HCT116 (cell line): ENCODE data around the gene PTPRO. TPM values are rescaled to one million over a fixed set of nuclear protein-coding genes. Genes with fewer than 3 reads are reported as not detected.

Experiments
- ATAC-seq: fragments of 200-7000 bp; cut with Tn5 transposase; 2 replicates; pipeline ENCODE4 v1.9.1; 2020; ENCODE audit warnings: mild to moderate bottlenecking, moderate library complexity
- BruUV-seq: library from RNA; stranded (reverse); fragments of 400-500 nt; replicated peaks from 2 replicates; lab custom pipeline; 2021; lab: Mats Ljungman, UMichigan
- CTCF ChIA-PET: fragments of 300-600 bp; sonication (Branson Sonifier 250); formaldehyde crosslinking; loops from one replicate; lab custom pipeline; 2021; ENCODE audit warnings: antibody characterized with exemption; lab: Charles Lee
- POLR2A ChIA-PET: fragments of 300-600, 350-600 bp; sonication (Branson Sonifier 250); formaldehyde crosslinking; loops from one replicate; lab custom pipeline; 2021; ENCODE audit warnings: antibody characterized with exemption; lab: Charles Lee
- RAD21 ChIA-PET, 2 experiments: fragments of 300-600 bp; sonication (Branson Sonifier 250); formaldehyde crosslinking; loops; one replicate each; lab custom pipeline; 2023; ENCODE audit warnings: low total read pairs in 2 of 2; ENCODE audit not compliant: uncharacterized antibody in 2 of 2, unreplicated experiment in 2 of 2, low non-redundant PET in 1 of 2; lab: Charles Lee
- DNase-seq: peaks from one replicate; pipeline ENCODE4 v3.0.0-alpha.2; 2010; ENCODE audit warnings: low read depth, low spot score
- H2AFZ ChIP-seq: fragments of 200-600 bp; shearing (Covaris generic), sonication (generic); 2 replicates; pipeline ENCODE4 v1.6.1; 2017; ENCODE audit warnings: low read depth, mixed run types, mixed read lengths, antibody characterized with exemption, low read length; ENCODE audit not compliant: poor library complexity, severe bottlenecking
- H3K27ac ChIP-seq: 2 replicates; pipeline ENCODE4 v1.5.1; 2012; ENCODE audit warnings: low read depth, low read length
- H3K27me3 ChIP-seq: fragments of 200-600 bp; sonication (generic); 2 replicates; pipeline ENCODE4 v1.6.1; 2016; ENCODE audit warnings: mixed run types, low read length, mixed read lengths; ENCODE audit not compliant: insufficient read depth
- H3K36me3 ChIP-seq, 2 experiments: fragments of 200-500 bp in 1 of 2; fragments of 200-600 bp in 1 of 2; sonication (Bioruptor generic) in 1 of 2; sonication (generic) in 1 of 2; 2 replicates each; pipeline versions ENCODE4 v1.5.1 to v1.6.1; 2014 to 2016; ENCODE audit warnings: low read length in 2 of 2, inconsistent platforms in 1 of 2, mixed read lengths in 1 of 2, mixed run types in 1 of 2; ENCODE audit not compliant: insufficient read depth in 2 of 2, control insufficient read depth in 1 of 2
- H3K4me1 ChIP-seq, 2 experiments: fragments of 200-600 bp in 1 of 2; sonication (generic) in 1 of 2; 2 replicates each; pipeline versions ENCODE4 v1.5.1 to v1.6.1; 2012 to 2017; ENCODE audit warnings: low read length in 2 of 2, inconsistent platforms in 1 of 2, mild to moderate bottlenecking in 1 of 2, mixed read lengths in 1 of 2, mixed run types in 1 of 2, moderate library complexity in 1 of 2; ENCODE audit not compliant: insufficient read depth in 2 of 2, control insufficient read depth in 1 of 2
- H3K4me2 ChIP-seq: fragments of 200-600 bp; sonication (generic); 2 replicates; pipeline ENCODE4 v1.6.1; 2017; ENCODE audit warnings: mixed run types, low read length, mixed read lengths
- H3K4me3 ChIP-seq, 2 experiments: fragments of 200-600 bp in 1 of 2; sonication (generic) in 1 of 2; replicated peaks in 1 of 2; 2 replicates each; pipeline ENCODE4 v1.5.1; 2011 to 2016; ENCODE audit warnings: low read length in 2 of 2, control low read depth in 1 of 2, low read depth in 1 of 2, mild to moderate bottlenecking in 1 of 2, mixed read lengths in 1 of 2, mixed run types in 1 of 2
- H3K79me2 ChIP-seq: fragments of 200-600 bp; sonication (generic); 2 replicates; pipeline ENCODE4 v1.6.1; 2017; ENCODE audit warnings: mild to moderate bottlenecking, mixed run types, low read length, moderate library complexity, mixed read lengths; ENCODE audit not compliant: insufficient read depth
- H3K9ac ChIP-seq: fragments of 200-600 bp; sonication (generic); 2 replicates; pipeline ENCODE4 v1.6.1; 2016; ENCODE audit warnings: low read length, mixed read lengths
- H3K9me2 ChIP-seq: fragments of 200-600 bp; sonication (generic), shearing (Covaris generic); 2 replicates; pipeline ENCODE4 v1.6.1; 2017; ENCODE audit warnings: mixed run types, mild to moderate bottlenecking, moderate library complexity; ENCODE audit not compliant: insufficient read depth
- H3K9me3 ChIP-seq, 2 experiments: fragments of 200-500 bp in 1 of 2; fragments of 200-600 bp in 1 of 2; sonication (Bioruptor generic) in 1 of 2; sonication (generic) in 1 of 2; 2 replicates each; pipeline ENCODE4 v1.6.1; 2014 to 2017; ENCODE audit warnings: low read length in 2 of 2, mixed read lengths in 2 of 2, inconsistent platforms in 1 of 2, low read depth in 1 of 2, mild to moderate bottlenecking in 1 of 2, mixed run types in 1 of 2, moderate library complexity in 1 of 2; ENCODE audit not compliant: control insufficient read depth in 1 of 2, insufficient read depth in 1 of 2
- H4K20me1 ChIP-seq: fragments of 200-600 bp; sonication (generic), shearing (Covaris generic); 2 replicates; pipeline ENCODE4 v1.6.1; 2017; ENCODE audit warnings: mixed run types, mild to moderate bottlenecking, moderate library complexity; ENCODE audit not compliant: insufficient read depth
- CBX3 ChIP-seq: IDR thresholded peaks from 2 replicates; pipeline ENCODE4 v1.6.1; 2012; ENCODE audit warnings: low read depth
- CEBPB ChIP-seq: IDR thresholded peaks from 2 replicates; pipeline ENCODE4 v1.6.1; 2012; ENCODE audit warnings: low read depth
- ELF1 ChIP-seq: IDR thresholded peaks from 2 replicates; pipeline ENCODE4 v1.6.1; 2012; ENCODE audit warnings: low read depth, borderline replicate concordance
- EZH2 ChIP-seq: fragments of 200-600 bp; sonication (generic); IDR thresholded peaks from 2 replicates; pipeline ENCODE4 v1.6.1; 2017; ENCODE audit warnings: antibody characterized with exemption, mixed run types
- POLR2AphosphoS5 ChIP-seq: IDR thresholded peaks from 2 replicates; pipeline ENCODE4 v1.6.1; 2011; ENCODE audit warnings: mild to moderate bottlenecking, low read depth, low read length, moderate library complexity
- RAD21 ChIP-seq: IDR thresholded peaks from 2 replicates; pipeline ENCODE4 v1.6.1; 2012; ENCODE audit warnings: low read depth, mild to moderate bottlenecking
- SIN3A ChIP-seq: IDR thresholded peaks from 2 replicates; pipeline ENCODE4 v1.6.1; 2012; ENCODE audit warnings: low read depth
- ZNF274 ChIP-seq: fragments of 200-500 bp; sonication (Bioruptor generic); IDR thresholded peaks from 2 replicates; pipeline ENCODE4 v1.6.1; 2014; ENCODE audit warnings: mild to moderate bottlenecking, low read depth, low read length, inconsistent platforms
- intact Hi-C: fragments of 100-400 bp; cut with micrococcal nuclease; formaldehyde crosslinking; loops from 2 replicates; pipeline ENCODE4 v1.10.0; 2022
- total RNA-seq: library from RNA; stranded (reverse); gene quantifications from one replicate; pipeline ENCODE4 v1.2.1, GENCODE V29; 2021; ENCODE audit not compliant: unreplicated experiment
- TF ChIP-seq, protein P1 (sequence below): IDR thresholded peaks from 2 replicates; pipeline ENCODE4 v1.6.1; 2011; ENCODE audit warnings: mild to moderate bottlenecking, low read length, moderate library complexity; ENCODE audit not compliant: insufficient replicate concordance; ENCODE audit errors: extremely low read depth
- TF ChIP-seq, protein P2 (sequence below): IDR thresholded peaks from 2 replicates; pipeline ENCODE4 v1.6.1; 2012
- TF ChIP-seq, protein P3 (sequence below): IDR thresholded peaks from 2 replicates; pipeline ENCODE4 v1.6.1; 2012; ENCODE audit warnings: low read depth
- TF ChIP-seq, protein P4 (sequence below): IDR thresholded peaks from 2 replicates; pipeline ENCODE4 v1.6.1; 2012
- TF ChIP-seq, protein P5 (sequence below), 3 experiments: fragments of 200-600 bp in 1 of 3; sonication (generic) in 1 of 3; IDR thresholded peaks in 2 of 3; conservative IDR thresholded peaks in 1 of 3; 2 replicates each; pipeline ENCODE4 v1.5.1; 2012 to 2017; ENCODE audit warnings: low read depth in 2 of 3, low read length in 2 of 3, antibody characterized with exemption in 1 of 3, borderline replicate concordance in 1 of 3, control low read depth in 1 of 3, mild to moderate bottlenecking in 1 of 3, mixed read lengths in 1 of 3, mixed run types in 1 of 3, moderate library complexity in 1 of 3; ENCODE audit not compliant: insufficient read depth in 1 of 3

PTPRO gene
- total RNA-seq, 1 experiment from 2014 or later, result not detected

DNA sequence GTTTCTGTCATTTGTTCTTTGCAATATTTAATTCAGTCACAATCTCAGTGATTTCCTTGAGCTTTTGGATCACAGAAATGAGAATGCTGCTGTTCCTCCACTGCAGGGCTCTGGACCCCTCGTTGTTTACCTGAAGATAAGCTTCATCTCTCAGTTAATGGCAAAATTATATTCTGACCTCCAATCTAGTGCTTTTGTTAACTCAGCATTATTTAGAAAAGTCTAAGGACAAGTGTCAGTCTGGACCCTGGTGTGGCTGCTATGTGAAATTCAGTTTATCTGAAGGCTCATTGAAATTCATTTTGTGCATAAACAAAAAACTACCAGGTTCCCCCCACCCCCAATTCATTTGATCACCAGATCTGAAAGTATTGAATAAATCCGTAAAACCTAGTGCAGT, 84.7 kb downstream of the PTPRO start:
- no peaks in the 10 kb centered on the region for H3K4me1 ChIP-seq
- H3K9me2 ChIP-seq, result no peaks in the 10 kb centered on the region
- peaks cover 37% of the 10 kb centered on the region for H3K27me3 ChIP-seq
- H2AFZ ChIP-seq, result no peak overlapping the region
- no peaks in the 10 kb centered on the region for H3K79me2 ChIP-seq
- intact Hi-C loops, result no loop called here
- BruUV-seq, result no TSS peak
- H3K4me2 ChIP-seq, result no peak overlapping the region
- no peak overlapping the region for H3K27ac ChIP-seq
- CTCF ChIA-PET, result no interaction called here
- RAD21 ChIA-PET, result no interaction called here
- no peak for DNase-seq
- no peaks in the 10 kb centered on the region for H3K9me3 ChIP-seq
- H3K4me3 ChIP-seq, result no peak overlapping the region
- no peaks in the 10 kb centered on the region for H3K36me3 ChIP-seq
- POLR2A ChIA-PET, result no interaction called here
- no peak for ATAC-seq
- TF ChIP-seq ELF1, result no peak
- TF ChIP-seq RAD21, result no peak
- no peak for TF ChIP-seq CBX3
- TF ChIP-seq ZNF274, result no peak
- TF ChIP-seq, protein P1, sequence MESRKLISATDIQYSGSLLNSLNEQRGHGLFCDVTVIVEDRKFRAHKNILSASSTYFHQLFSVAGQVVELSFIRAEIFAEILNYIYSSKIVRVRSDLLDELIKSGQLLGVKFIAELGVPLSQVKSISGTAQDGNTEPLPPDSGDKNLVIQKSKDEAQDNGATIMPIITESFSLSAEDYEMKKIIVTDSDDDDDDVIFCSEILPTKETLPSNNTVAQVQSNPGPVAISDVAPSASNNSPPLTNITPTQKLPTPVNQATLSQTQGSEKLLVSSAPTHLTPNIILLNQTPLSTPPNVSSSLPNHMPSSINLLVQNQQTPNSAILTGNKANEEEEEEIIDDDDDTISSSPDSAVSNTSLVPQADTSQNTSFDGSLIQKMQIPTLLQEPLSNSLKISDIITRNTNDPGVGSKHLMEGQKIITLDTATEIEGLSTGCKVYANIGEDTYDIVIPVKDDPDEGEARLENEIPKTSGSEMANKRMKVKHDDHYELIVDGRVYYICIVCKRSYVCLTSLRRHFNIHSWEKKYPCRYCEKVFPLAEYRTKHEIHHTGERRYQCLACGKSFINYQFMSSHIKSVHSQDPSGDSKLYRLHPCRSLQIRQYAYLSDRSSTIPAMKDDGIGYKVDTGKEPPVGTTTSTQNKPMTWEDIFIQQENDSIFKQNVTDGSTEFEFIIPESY, result no peak
- TF ChIP-seq CEBPB, result no peak
- TF ChIP-seq, protein P2, sequence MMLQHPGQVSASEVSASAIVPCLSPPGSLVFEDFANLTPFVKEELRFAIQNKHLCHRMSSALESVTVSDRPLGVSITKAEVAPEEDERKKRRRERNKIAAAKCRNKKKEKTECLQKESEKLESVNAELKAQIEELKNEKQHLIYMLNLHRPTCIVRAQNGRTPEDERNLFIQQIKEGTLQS, result no peak
- TF ChIP-seq, protein P3, sequence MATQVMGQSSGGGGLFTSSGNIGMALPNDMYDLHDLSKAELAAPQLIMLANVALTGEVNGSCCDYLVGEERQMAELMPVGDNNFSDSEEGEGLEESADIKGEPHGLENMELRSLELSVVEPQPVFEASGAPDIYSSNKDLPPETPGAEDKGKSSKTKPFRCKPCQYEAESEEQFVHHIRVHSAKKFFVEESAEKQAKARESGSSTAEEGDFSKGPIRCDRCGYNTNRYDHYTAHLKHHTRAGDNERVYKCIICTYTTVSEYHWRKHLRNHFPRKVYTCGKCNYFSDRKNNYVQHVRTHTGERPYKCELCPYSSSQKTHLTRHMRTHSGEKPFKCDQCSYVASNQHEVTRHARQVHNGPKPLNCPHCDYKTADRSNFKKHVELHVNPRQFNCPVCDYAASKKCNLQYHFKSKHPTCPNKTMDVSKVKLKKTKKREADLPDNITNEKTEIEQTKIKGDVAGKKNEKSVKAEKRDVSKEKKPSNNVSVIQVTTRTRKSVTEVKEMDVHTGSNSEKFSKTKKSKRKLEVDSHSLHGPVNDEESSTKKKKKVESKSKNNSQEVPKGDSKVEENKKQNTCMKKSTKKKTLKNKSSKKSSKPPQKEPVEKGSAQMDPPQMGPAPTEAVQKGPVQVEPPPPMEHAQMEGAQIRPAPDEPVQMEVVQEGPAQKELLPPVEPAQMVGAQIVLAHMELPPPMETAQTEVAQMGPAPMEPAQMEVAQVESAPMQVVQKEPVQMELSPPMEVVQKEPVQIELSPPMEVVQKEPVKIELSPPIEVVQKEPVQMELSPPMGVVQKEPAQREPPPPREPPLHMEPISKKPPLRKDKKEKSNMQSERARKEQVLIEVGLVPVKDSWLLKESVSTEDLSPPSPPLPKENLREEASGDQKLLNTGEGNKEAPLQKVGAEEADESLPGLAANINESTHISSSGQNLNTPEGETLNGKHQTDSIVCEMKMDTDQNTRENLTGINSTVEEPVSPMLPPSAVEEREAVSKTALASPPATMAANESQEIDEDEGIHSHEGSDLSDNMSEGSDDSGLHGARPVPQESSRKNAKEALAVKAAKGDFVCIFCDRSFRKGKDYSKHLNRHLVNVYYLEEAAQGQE, result no peak
- TF ChIP-seq EZH2, result no peak
- TF ChIP-seq, protein P4, sequence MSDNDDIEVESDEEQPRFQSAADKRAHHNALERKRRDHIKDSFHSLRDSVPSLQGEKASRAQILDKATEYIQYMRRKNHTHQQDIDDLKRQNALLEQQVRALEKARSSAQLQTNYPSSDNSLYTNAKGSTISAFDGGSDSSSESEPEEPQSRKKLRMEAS, result no peak
- TF ChIP-seq SIN3A, result no peak
- no peak for TF ChIP-seq POLR2AphosphoS5
- TF ChIP-seq, protein P5, sequence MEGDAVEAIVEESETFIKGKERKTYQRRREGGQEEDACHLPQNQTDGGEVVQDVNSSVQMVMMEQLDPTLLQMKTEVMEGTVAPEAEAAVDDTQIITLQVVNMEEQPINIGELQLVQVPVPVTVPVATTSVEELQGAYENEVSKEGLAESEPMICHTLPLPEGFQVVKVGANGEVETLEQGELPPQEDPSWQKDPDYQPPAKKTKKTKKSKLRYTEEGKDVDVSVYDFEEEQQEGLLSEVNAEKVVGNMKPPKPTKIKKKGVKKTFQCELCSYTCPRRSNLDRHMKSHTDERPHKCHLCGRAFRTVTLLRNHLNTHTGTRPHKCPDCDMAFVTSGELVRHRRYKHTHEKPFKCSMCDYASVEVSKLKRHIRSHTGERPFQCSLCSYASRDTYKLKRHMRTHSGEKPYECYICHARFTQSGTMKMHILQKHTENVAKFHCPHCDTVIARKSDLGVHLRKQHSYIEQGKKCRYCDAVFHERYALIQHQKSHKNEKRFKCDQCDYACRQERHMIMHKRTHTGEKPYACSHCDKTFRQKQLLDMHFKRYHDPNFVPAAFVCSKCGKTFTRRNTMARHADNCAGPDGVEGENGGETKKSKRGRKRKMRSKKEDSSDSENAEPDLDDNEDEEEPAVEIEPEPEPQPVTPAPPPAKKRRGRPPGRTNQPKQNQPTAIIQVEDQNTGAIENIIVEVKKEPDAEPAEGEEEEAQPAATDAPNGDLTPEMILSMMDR (IDR thresholded peaks at IDR 0.05 in 2 of 3, conservative IDR thresholded peaks at IDR 0.05 in 1 of 3; ENCODE audit: borderline replicate concordance in 1 of 3, insufficient read depth in 1 of 3, low read depth in 2 of 3, low read length in 2 of 3), result no peak
- H4K20me1 ChIP-seq, result no peaks in the 10 kb centered on the region
- H3K9ac ChIP-seq, result no peak overlapping the region
